CD14-positive monocyte (primary cell): ENCODE results near the gene SNAP47. TPM values are rescaled to one million over a fixed set of nuclear protein-coding genes. Genes with fewer than 3 reads are reported as not detected.
"Not testable (repeated sequence)": the region's sequence is repeated elsewhere in the genome, so short reads cannot be mapped to it uniquely, and the experiment has no call there.

Source experiments
- DNase-seq, 3 donors: peaks; one replicate each; pipeline ENCODE4 v3.0.0-alpha.2; 2011 to 2022
- H2AFZ ChIP-seq: 2 replicates; pipeline ENCODE4 v1.6.0; 2012; ENCODE audit warnings: mild to moderate bottlenecking, low read depth, low read length, inconsistent platforms; ENCODE audit not compliant: insufficient read depth, poor library complexity, severe bottlenecking
- H3K27ac ChIP-seq, 2 donors: 1 replicate in 1 of 2; 2 replicates in 1 of 2; pipeline ENCODE4 v1.5.1; 2012 to 2013; ENCODE audit warnings: low read length in 2 of 2, control low read depth in 1 of 2, inconsistent platforms in 1 of 2, low read depth in 1 of 2, mild to moderate bottlenecking in 1 of 2
- H3K27me3 ChIP-seq, 2 donors: one replicate each; pipeline versions ENCODE4 v1.6.0 to v1.6.1; 2011 to 2013; ENCODE audit warnings: low read length in 2 of 2; ENCODE audit not compliant: control insufficient read depth in 2 of 2, insufficient read depth in 2 of 2
- H3K36me3 ChIP-seq, 2 donors: replicated peaks in 1 of 2; 1 replicate in 1 of 2; 2 replicates in 1 of 2; pipeline versions ENCODE4 v1.5.1 to v1.6.1; 2012 to 2013; ENCODE audit warnings: low read length in 2 of 2, control low read depth in 1 of 2, inconsistent platforms in 1 of 2, mild to moderate bottlenecking in 1 of 2; ENCODE audit not compliant: insufficient read depth in 2 of 2, control insufficient read depth in 1 of 2
- H3K4me1 ChIP-seq, 2 donors: 1 replicate in 1 of 2; 2 replicates in 1 of 2; pipeline versions ENCODE4 v1.5.1 to v1.6.1; 2012 to 2013; ENCODE audit warnings: low read length in 2 of 2, control low read depth in 1 of 2, inconsistent platforms in 1 of 2, mild to moderate bottlenecking in 1 of 2, moderate library complexity in 1 of 2; ENCODE audit not compliant: insufficient read depth in 2 of 2, control insufficient read depth in 1 of 2
- H3K4me2 ChIP-seq: replicated peaks from 2 replicates; pipeline ENCODE3; 2012; ENCODE audit warnings: low read length, moderate library complexity, mild to moderate bottlenecking; ENCODE audit not compliant: poor library complexity, severe bottlenecking; ENCODE audit errors: extremely low read depth
- H3K4me3 ChIP-seq, 3 experiments: fragments of 200-600 bp in 1 of 3; sonication (generic) in 1 of 3; replicated peaks in 1 of 3; 1 replicate in 2 of 3; 2 replicates in 1 of 3; pipeline ENCODE4 v1.5.1; 2011 to 2013; ENCODE audit warnings: low read length in 3 of 3, mild to moderate bottlenecking in 3 of 3, control low read depth in 2 of 3, low read depth in 2 of 3, inconsistent platforms in 1 of 3, moderate library complexity in 1 of 3
- H3K79me2 ChIP-seq: 2 replicates; pipeline ENCODE4 v1.6.0; 2012; ENCODE audit warnings: mild to moderate bottlenecking, control low read depth, inconsistent platforms, low read length, moderate library complexity; ENCODE audit not compliant: insufficient read depth
- H3K9ac ChIP-seq: 2 replicates; pipeline ENCODE4 v1.6.0; 2017; ENCODE audit warnings: low read length, mild to moderate bottlenecking; ENCODE audit not compliant: insufficient read depth, poor library complexity, severe bottlenecking
- H3K9me3 ChIP-seq, 2 donors: replicated peaks in 1 of 2; 1 replicate in 1 of 2; 2 replicates in 1 of 2; pipeline versions ENCODE4 v1.5.1 to v1.6.1; 2012 to 2013; ENCODE audit warnings: low read length in 2 of 2, control low read depth in 1 of 2; ENCODE audit not compliant: control insufficient read depth in 1 of 2, insufficient read depth in 1 of 2
- H4K20me1 ChIP-seq: 2 replicates; pipeline ENCODE4 v1.6.0; 2012; ENCODE audit warnings: mild to moderate bottlenecking, low read length, control low read depth, moderate library complexity; ENCODE audit not compliant: insufficient read depth
- H3K27ac Mint-ChIP-seq, 7 donors: one replicate each; pipeline ENCODE4 v1.8.0; 2020; ENCODE audit warnings: mild to moderate bottlenecking in 7 of 7, mixed read lengths in 7 of 7, moderate library complexity in 6 of 7, inconsistent platforms in 2 of 7
- H3K27me3 Mint-ChIP-seq, 3 donors: one replicate each; pipeline ENCODE4 v1.8.0; 2021 to 2022; ENCODE audit warnings: low read depth in 3 of 3, mild to moderate bottlenecking in 3 of 3, mixed read lengths in 3 of 3, moderate library complexity in 3 of 3, inconsistent platforms in 1 of 3
- H3K36me3 Mint-ChIP-seq, 2 donors: one replicate each; pipeline ENCODE4 v1.8.0; 2020; ENCODE audit warnings: mixed read lengths in 2 of 2, inconsistent platforms in 1 of 2, mild to moderate bottlenecking in 1 of 2
- H3K4me1 Mint-ChIP-seq: one replicate; pipeline ENCODE4 v1.8.0; 2020; ENCODE audit warnings: mild to moderate bottlenecking, mixed read lengths
- H3K4me3 Mint-ChIP-seq, 2 donors: one replicate each; pipeline ENCODE4 v1.8.0; 2020; ENCODE audit warnings: mild to moderate bottlenecking in 2 of 2, mixed read lengths in 2 of 2, moderate library complexity in 1 of 2
- H3K9me3 Mint-ChIP-seq, 7 donors: one replicate each; pipeline ENCODE4 v1.8.0; 2020 to 2022; ENCODE audit warnings: mixed read lengths in 7 of 7, mild to moderate bottlenecking in 6 of 7, moderate library complexity in 6 of 7, inconsistent platforms in 2 of 7
- WGBS: methylation state at CpG from one replicate; pipeline ENCODE4 v1.1.5; 2013; ENCODE audit warnings: missing lambda C conversion rate; ENCODE audit not compliant: insufficient coverage; 5-methylcytosine and 5-hydroxymethylcytosine counted together
- intact Hi-C, 2 donors: fragments of 100-400 bp; cut with micrococcal nuclease; formaldehyde crosslinking; loops; one replicate each; pipeline versions ENCODE4 v1.15.0 to v1.15.1; 2023
- polyA plus RNA-seq, 3 donors: library from polyadenylated mRNA; depleted of rRNA in 1 of 3; unstranded in 2 of 3; stranded (reverse) in 1 of 3; fragments of 300-500 nt in 2 of 3; fragments of >200 nt in 1 of 3; fragmentation: Illumina TruSeq in 2 of 3; gene quantifications; 1 replicate in 2 of 3; 2 replicates in 1 of 3; pipeline ENCODE4 v1.2.3, GENCODE V29; 2012 to 2021
- TF ChIP-seq, protein P1 (sequence below): fragments of 200-600 bp; IDR thresholded peaks from one replicate; pipeline ENCODE4 v1.8.0; 2022; ENCODE audit warnings: antibody characterized with exemption, mild to moderate bottlenecking

Gene SNAP47
- polyA plus RNA-seq, 3 donors, result 15.4 to 25.0 (median 20.5) TPM

DNA sequence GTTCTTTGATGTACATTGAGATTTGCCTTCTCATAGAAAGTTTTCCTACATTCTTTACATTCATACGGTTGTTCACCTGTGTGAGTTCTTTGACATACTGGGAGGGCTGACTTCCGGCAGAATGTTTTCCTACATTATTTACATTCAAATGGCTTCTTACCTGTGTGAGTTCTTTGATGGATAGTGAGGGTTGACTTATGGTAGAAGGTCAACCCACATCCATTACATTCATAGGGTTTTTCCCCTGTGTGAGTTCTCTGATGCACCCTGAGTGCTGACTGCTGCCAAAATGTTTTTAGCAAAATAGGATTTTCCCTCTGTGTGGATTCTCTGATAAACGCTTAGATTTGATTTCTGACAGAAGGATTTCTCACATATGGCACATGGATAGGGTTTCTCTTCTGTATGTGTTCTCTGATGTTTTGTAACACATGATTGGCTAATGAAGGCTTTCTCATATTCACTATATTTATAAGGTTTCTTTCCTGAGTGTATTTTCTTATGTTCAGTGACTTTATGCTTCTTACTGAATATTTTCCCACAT is 37.8 kb upstream of the SNAP47 start:
- no CpG with 5 or more reads among the region's 3 CpGs for WGBS
- TF ChIP-seq, protein P1, sequence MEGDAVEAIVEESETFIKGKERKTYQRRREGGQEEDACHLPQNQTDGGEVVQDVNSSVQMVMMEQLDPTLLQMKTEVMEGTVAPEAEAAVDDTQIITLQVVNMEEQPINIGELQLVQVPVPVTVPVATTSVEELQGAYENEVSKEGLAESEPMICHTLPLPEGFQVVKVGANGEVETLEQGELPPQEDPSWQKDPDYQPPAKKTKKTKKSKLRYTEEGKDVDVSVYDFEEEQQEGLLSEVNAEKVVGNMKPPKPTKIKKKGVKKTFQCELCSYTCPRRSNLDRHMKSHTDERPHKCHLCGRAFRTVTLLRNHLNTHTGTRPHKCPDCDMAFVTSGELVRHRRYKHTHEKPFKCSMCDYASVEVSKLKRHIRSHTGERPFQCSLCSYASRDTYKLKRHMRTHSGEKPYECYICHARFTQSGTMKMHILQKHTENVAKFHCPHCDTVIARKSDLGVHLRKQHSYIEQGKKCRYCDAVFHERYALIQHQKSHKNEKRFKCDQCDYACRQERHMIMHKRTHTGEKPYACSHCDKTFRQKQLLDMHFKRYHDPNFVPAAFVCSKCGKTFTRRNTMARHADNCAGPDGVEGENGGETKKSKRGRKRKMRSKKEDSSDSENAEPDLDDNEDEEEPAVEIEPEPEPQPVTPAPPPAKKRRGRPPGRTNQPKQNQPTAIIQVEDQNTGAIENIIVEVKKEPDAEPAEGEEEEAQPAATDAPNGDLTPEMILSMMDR, result no peak
- H3K9me3 Mint-ChIP-seq, result peaks cover 27 to 60% (median 53%) of the 10 kb centered on the region in 7 donors
- no peaks in the 10 kb centered on the region for H3K4me1 Mint-ChIP-seq
- Histone ChIP-seq H3K4me3 (no peak overlapping the region), H3K36me3 (no peaks in the 10 kb centered on the region), H3K27me3 (no peaks in the 10 kb centered on the region), H2AFZ (no peak overlapping the region), H3K9me3 (peaks cover 38 to 56% of the 10 kb centered on the region in 2 donors), H3K79me2 (no peaks in the 10 kb centered on the region), H4K20me1 (no peaks in the 10 kb centered on the region), H3K4me1 (no peaks in the 10 kb centered on the region), H3K27ac (no peak overlapping the region), H3K4me2 (no peak overlapping the region), H3K9ac (no peak overlapping the region)
- no peaks in the 10 kb centered on the region for H3K36me3 Mint-ChIP-seq
- H3K27me3 Mint-ChIP-seq, result peaks cover 0 to 4% (median 0%) of the 10 kb centered on the region in 3 donors
- no peak for DNase-seq
- intact Hi-C loops, result no loop called here
- H3K4me3 Mint-ChIP-seq, result no peak overlapping the region
- no peak overlapping the region for H3K27ac Mint-ChIP-seq

DNA sequence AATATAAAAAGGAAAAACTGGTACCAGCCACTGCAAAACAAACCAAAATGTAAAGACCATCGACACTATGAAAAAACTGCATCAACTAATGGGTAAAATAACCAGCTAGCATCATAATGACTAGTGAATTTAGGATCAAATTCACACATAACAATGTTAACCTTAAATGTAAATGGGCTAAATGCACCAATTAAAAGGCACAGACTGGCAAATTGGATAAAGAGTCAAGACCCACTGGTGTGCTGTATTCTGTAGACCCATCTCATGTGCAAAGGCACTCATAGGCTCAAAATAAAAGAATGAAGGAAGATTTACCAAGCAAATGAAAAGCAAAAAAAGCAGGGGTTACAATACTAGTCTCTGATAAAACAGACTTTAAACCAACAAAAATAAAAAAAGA is 33.6 kb upstream of the SNAP47 start:
- H3K79me2 ChIP-seq, H3K4me3 ChIP-seq, H3K27me3 Mint-ChIP-seq, H3K4me2 ChIP-seq, H3K36me3 ChIP-seq, H4K20me1 ChIP-seq, H3K4me3 Mint-ChIP-seq, H3K36me3 Mint-ChIP-seq, intact Hi-C loops, H3K27ac Mint-ChIP-seq, DNase-seq, H2AFZ ChIP-seq, H3K9ac ChIP-seq, H3K4me1 Mint-ChIP-seq, H3K27ac ChIP-seq, H3K27me3 ChIP-seq, H3K4me1 ChIP-seq: not testable (repeated sequence)
- WGBS, result no CpG with 5 or more reads among the region's 1 CpG
- H3K9me3 ChIP-seq, result peaks cover 19 to 36% of the 10 kb centered on the region in 2 donors
- H3K9me3 Mint-ChIP-seq, result peaks cover 23 to 63% (median 58%) of the 10 kb centered on the region in 7 donors
